DND-41 (cell line): Measurements from ENCODE around the gene GAPT.

ENCODE experiments used
- CTCF ChIP-seq: IDR thresholded peaks from 2 replicates; pipeline ENCODE4 v1.5.1; 2012; ENCODE audit warnings: borderline replicate concordance, low read length, moderate library complexity, mild to moderate bottlenecking; ENCODE audit not compliant: poor library complexity, severe bottlenecking; ENCODE audit errors: extremely low read depth
- EZH2 ChIP-seq: IDR thresholded peaks from 3 replicates; pipeline ENCODE4 v1.6.1; 2012; ENCODE audit warnings: borderline replicate concordance, low read depth, mild to moderate bottlenecking, moderate library complexity, low read length, inconsistent platforms; ENCODE audit not compliant: severe bottlenecking

GRCh38 chr5:58499941-58500340 lies 8.7 kb downstream of the GAPT start:
- TF ChIP-seq CTCF (no peak), EZH2 (no peak)
